ENCODE results near the gene PAQR9.

The PAQR9 gene

GRCh38 chr3:142915636-142916035 lies 47.8 kb downstream of the PAQR9 start:
- DNase-seq (ENCODE audit: low read depth in 2 of 2): no peak

- DNase-seq (ENCODE audit: low read depth in 2 of 2): no peak
Observed at GRCh38 chr3:142914286-142914811, 49.1 kb downstream of the PAQR9 start.

- no peak for DNase-seq (ENCODE audit: low read depth in 2 of 2)
Observed at GRCh38 chr3:142913432-142913831, 50.0 kb downstream of the PAQR9 start.

- no peak for DNase-seq (ENCODE audit: low read depth in 2 of 2)
Observed at GRCh38 chr3:142912402-142913172, 50.9 kb downstream of the PAQR9 start.
